HG02970 (cell line): ENCODE results near the gene LAMB3.

ENCODE experiments used
- ATAC-seq: cut with Tn5 transposase; IDR thresholded peaks from one replicate; pipeline ENCODE4 v1.9.1; 2021; ENCODE audit warnings: mild to moderate bottlenecking, moderate library complexity, moderate number of reproducible peaks; ENCODE audit not compliant: unreplicated experiment, low FRiP score

LAMB3 gene

DNA sequence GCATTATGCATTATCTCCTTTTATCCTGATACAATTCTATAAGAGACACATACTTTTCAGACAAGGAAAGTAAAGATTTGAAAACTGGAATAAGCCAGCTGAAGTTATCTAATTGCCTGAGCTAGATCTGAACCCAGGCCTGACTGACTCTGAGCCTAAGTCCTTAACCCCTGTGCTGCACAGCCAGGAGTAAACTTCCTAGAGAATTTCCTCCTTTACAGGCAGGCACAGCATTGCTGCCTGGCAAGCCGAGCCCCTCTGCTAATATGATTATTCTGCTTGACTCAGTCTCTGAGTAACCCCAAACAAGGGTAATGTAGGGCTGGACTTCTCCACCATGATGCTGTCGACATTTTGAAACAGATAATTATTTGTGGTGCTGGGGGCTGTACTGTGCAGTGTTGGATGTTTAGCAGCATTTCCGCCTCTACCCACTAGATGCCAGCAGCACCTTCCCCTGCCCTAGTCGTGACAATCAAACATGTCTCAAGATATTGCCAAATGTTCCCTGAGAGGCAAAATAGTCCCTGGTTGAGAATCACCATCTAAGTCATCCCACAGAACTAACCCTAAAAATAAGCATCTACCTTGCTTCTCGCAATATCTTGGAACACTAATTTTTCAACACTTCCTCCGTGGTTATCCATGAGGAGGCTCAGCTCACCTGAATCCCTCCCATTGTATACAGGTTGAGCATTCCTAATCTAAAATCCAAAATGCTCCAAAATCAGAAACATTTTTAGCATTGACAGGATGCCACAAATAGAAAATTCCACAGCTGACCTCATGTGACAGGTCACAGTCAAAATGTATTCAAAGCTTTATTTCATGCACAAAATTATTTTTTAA lies 50.2 kb downstream of the LAMB3 start:
- no peak for ATAC-seq

GRCh38 chr1:209600541-209600940 lies 51.7 kb downstream of the LAMB3 start:
- ATAC-seq, result no peak

GRCh38 chr1:209598227-209598626 lies 54.0 kb downstream of the LAMB3 start:
- ATAC-seq, result no peak

- ATAC-seq, result no peak
Observed at GRCh38 chr1:209597499-209597898, 54.7 kb downstream of the LAMB3 start.

DNA sequence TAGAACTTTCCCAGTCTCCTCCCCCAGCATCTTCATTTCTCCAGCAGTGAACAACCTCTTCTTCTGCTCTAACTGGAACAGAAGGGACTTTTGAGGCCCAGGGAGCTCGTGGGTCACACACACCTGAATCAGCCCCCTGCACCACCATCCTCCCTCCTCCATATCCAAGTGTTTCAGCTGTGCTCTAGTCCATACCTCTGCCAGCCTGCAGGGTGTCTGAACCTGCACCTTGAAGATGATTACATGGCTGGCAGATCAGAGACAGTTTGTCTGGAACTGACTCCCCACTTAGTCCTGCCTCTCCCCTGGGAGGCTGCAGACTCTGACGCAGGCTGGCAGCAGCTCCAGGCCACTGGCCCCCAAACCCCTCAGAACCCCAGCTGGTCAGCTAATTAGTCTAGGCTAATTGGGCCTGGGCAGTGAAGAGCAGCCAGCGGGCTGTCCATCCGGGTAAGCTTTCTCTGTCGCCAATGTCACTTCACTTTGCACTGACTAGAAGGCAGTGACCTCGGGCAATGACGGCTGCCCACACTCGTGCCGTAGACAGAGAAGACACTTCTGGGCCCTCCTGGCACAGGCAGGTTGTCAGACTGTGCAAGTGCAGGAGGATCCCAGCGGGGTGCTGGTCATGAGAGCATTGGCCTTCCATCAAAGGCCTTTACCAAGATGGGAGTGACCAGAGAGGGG lies 56.5 kb downstream of the LAMB3 start:
- no peak for ATAC-seq

GRCh38 chr1:209595028-209595427 lies 57.2 kb downstream of the LAMB3 start:
- no peak for ATAC-seq

GRCh38 chr1:209594440-209594839 lies 57.8 kb downstream of the LAMB3 start:
- ATAC-seq, result no peak

DNA sequence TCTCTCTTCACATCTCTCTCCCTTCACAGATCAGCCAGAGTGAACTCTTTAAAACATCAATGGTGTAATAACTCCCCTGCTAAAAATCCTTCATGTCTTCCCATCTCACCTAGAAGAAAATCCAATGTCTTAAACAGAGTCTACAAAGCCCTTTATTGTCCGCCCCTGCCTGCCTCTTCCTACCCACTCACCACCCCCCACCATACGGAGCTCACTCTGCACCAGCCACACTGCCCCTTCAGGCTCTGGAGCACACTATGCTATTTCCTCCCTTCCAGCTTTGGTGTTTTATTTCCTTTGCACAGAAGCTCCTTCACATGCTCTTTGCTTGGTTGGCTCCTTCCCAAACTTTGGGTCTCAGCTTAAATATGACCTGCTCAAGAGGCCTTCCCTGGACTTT lies 58.5 kb downstream of the LAMB3 start:
- no peak for ATAC-seq

DNA sequence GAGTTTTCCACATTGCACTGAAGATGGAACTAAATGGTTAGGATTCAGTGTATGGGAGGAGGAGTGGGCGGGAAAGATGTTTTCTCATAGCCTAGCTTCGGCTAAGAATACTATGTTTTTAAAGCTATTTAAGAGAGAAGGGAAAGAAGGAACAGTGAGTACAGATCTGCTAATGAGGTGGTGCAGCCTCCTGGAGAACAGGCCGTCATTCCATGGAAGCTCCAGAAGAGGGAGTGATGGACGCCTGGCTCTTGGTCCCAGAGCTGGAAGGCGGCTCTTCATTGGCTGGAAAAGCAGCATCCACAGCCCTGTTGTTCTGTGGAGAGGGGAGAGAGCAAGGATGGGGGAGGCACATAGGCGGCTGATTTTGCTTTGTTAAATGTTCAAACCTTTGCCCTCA lies 61.8 kb downstream of the LAMB3 start:
- ATAC-seq, result no peak

GRCh38 chr1:209589863-209590262 lies 62.4 kb downstream of the LAMB3 start:
- ATAC-seq, result no peak

DNA sequence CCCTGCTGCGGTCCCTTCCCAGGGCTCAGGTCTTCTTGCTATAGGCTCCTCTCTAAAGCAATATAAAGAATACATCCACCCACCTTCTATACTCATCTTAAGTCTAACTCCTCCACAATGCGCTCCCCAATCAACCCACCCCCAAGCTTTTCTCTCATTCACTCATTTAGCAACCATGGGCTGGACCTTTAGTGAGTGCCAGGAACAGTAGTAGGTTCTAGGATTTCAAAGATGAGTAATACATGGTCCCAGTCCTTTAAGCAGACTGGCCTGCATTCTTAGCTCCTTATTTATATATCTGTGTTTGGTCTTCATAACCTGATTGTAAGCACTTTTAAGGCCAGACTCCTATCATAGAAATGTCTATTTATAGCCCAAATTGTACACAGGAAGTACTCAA lies 62.8 kb downstream of the LAMB3 start:
- ATAC-seq, result no peak

DNA sequence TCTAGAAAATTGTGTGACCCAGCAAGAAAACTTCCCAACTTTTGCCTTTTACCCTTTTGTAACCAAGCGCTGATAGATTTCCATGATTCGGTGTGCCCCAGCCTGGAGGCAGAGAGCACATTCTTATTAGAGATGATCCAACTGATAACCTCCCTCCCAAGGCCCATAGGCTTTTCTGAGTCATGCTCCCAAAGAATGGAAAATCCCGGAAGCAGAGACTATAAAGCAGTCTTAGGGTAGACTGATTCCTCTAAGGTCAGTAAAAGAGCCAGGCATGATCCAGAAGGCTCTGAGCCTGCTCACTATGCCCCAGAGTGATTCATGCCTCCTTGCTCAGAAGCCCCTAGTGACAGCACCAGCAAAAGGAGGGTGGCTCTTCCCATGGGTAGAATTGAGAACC lies 64.4 kb downstream of the LAMB3 start:
- no peak for ATAC-seq

DNA sequence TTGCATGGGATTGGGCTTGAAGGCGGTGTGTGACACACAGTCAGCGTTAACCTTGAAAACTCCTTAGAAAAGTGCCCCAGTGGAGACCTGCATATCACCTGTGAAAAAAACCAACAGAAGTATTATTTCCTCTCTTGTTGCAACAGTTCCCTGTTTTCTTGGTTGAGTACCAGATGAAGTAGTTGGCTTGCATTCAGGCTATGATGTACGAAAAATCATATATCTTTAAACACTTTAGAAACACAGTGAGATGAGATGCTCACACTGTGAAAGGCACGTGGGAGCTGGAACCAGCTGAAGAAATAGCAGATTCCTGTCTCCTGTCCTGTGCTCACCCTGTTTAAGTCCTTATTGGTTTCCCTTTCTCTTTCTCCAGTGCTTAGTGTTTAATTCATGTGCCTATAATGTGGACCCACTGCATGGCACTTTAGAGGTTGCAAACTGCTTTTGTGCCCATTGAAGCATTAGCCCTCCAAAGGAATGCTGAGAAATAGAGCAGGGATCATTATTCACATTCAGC lies 65.9 kb downstream of the LAMB3 start:
- ATAC-seq, result no peak

- no peak for ATAC-seq
Observed at GRCh38 chr1:209585672-209586071, 66.6 kb downstream of the LAMB3 start.

DNA sequence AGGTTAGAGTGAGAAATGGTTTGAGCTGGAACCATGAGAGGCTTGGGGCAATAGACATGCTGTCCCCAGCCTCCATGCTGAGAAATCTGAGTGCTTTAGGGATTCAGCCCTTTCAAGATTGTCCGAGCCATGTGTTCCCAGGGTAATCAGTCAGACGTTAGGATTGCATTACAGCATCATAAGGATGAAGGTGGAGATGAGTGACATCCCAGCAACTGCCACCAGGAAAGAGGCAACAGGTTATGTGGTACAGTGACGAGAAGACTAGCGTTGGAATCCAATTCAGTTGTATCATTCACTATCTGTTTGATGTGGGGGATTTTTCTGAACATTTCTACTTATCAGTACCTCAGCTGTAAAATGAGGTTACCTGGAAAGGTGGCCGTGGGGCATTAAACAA lies 67.0 kb downstream of the LAMB3 start:
- ATAC-seq, result no peak

- no peak for ATAC-seq
Observed at GRCh38 chr1:209584231-209584672, 68.0 kb downstream of the LAMB3 start.

- ATAC-seq, result no peak
Observed at GRCh38 chr1:209583408-209583807, 68.8 kb downstream of the LAMB3 start, which contains the start of gene CAMK1G. CAMK1G (plus strand) TSS chr1:209583714; CDS start chr1:209594984, 11,270 bp downstream.

DNA sequence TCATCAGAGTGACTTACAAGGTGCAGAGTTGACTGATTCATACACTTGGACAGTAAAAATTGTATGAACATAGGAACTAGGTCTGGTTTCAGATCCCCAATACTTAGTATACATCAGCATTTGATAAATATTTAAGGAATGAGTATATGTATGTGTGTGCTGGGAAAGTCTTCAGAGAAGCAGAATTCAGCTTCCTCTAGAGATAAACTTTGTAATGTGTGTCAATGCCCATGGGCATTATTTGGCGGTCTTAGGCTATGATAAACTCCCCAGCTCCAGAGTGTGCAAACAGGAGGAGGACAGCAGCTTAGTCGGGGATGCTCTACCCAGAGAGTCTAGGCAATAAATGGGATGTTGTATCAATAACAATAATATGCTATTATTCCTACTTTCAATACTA lies 71.6 kb downstream of the LAMB3 start:
- no peak for ATAC-seq

- no peak for ATAC-seq
Observed at GRCh38 chr1:209577346-209577745, 74.9 kb downstream of the LAMB3 start.

DNA sequence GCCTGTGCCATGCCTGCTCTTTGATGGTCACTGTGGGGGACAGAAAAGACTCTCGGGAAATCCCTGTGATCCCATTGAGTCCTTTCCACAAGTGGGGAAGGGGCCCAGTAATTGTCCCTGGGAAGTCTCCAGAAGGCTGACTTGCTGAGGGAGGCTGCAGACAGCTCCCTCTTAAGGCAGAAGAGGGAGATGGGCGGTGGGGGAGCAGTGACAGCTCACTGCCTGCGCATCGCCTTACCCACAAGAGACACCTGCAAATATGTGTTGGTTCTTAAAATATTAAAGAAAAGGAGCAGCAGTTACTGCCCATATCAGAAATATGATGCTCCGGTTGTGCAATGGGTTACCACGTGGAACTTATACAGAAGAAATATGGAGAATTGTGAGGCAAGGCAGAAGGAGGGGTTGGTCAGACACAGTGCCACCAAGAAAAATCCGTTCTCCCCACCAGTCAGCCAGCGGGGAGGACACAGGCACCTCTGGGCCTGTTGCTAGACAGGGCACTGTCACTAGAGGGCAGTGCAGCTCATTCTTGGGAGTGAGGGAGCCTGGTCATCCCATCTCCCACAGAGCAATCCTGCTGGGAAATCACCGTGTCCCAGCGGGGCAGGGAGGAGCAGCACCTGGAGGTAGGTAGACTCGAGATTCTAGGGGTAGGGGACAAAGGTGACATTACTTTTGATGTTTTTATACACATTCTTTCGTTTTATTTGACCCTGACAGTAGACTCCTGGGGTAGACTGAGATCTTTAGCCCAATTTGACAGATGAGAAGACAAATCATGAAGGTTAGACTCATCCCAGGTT lies 75.6 kb downstream of the LAMB3 start:
- ATAC-seq, result peak; percentile 60

DNA sequence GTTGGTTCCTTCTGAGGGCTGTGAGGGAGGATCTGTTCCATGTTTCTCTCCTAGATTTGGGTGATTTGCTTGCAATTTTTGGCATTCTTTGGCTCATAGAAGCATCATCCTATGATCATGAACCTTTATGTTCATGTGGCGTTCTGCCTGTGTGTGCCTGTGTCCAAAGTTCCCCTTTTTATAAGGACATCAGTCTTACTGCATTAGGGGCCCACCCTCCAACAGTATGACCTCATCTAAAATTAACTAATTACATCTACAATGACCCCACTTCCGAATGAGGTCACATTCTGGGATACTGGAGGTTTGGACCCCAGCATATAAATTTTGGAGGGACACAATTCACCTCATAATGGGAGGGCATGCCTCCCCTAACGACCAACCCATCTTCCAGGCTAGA lies 81.5 kb downstream of the LAMB3 start:
- ATAC-seq, result no peak
